Esophagus squamous epithelium (tissue), 4 donors: Measurements from ENCODE around the gene STK31.

Experiments used
- CTCF ChIP-seq, 6 experiments: fragments of 450-650 bp in 4 of 6; fragments of 200-600 bp in 2 of 6; sonication (generic) in 2 of 6; IDR thresholded peaks; one replicate each; pipeline ENCODE4 v1.5.1; 2016 to 2019; ENCODE audit warnings: antibody characterized with exemption in 6 of 6, mild to moderate bottlenecking in 4 of 6, moderate library complexity in 4 of 6
- POLR2A ChIP-seq, 4 donors: fragments of 450-650 bp; IDR thresholded peaks; one replicate each; pipeline ENCODE4 v1.6.1; 2017; ENCODE audit warnings: antibody characterized with exemption in 4 of 4, mild to moderate bottlenecking in 4 of 4, moderate library complexity in 3 of 4

- TF ChIP-seq CTCF (IDR thresholded peaks at IDR 0.05) (no peak), POLR2A (IDR thresholded peaks at IDR 0.05) (no peak)
These were observed 4.6 kb downstream of the STK31 start for GRCh38 chr7:23714579-23714978.
